ENCODE data around the gene TTC3. TPM values are rescaled to one million over a fixed set of nuclear protein-coding genes. Genes with fewer than 3 reads are reported as not detected.

The TTC3 gene
- total and polyA plus RNA-seq, 2 of the 13 experiments (the other 11 are each of a cell fraction or from before 2014, with no cell fraction given) = 55.7 to 108 TPM

DNA sequence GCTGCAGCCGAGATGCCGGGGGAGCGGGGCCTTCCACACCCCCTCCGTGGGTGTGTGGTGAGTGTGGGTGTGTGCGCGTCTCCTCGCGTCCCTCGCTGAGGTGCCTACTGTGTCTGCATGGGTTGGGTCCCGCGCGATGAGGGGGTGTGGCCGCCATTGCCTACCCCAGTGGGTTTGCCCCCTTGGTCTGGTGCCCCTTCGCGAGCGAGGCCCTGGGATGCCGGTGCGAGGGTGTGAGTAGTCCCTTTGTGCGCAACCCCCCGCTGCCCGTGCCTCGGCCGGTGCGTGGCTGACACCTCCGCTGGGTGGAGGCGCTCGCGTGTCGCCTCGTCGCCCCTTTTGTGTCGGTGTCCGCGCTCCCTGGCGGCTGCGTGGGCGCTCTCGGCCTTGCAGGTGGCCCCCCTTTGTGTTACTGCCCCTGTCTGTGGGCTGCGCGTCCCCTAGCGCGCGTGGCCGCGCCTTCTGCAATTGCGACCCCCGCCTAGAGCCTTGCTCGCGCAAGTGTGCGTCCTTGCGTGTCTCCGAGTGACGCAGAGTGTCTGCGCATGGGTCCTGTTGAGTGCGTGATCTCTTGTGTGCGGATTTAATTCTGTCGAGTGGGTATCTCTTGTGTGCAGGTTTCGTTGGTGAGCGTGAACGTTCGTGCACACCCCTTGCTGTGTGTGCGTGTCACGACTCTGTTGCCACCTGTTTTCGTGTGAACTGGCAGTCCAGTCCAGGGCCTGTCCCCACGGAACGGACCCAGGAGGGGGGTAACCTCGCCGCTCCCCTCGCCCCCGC, 553 bp downstream of the TTC3 start (continued):
- TF ChIP-seq KLF13 (CRISPR knock-in tag; IDR thresholded peaks at IDR 0.05) (0 out of 2 replicates have a peak, but pooled peaks have one; percentile 60), ZKSCAN1 (IDR thresholded peaks at IDR 0.05; ENCODE audit: low read length) (no peak), MEF2D (CRISPR knock-in tag; IDR thresholded peaks at IDR 0.05) (no peak), TAF15 (IDR thresholded peaks at IDR 0.05; ENCODE audit: low read depth, low read length, poor library complexity, severe bottlenecking) (peak; percentile 34), ZNF549 (CRISPR knock-in tag; IDR thresholded peaks at IDR 0.05) (no peak), ZNF839 (CRISPR knock-in tag; IDR thresholded peaks at IDR 0.05; ENCODE audit: borderline replicate concordance) (no peak; the same call in 1 of the 2 replicates)
- TF ChIP-seq, protein P1, sequence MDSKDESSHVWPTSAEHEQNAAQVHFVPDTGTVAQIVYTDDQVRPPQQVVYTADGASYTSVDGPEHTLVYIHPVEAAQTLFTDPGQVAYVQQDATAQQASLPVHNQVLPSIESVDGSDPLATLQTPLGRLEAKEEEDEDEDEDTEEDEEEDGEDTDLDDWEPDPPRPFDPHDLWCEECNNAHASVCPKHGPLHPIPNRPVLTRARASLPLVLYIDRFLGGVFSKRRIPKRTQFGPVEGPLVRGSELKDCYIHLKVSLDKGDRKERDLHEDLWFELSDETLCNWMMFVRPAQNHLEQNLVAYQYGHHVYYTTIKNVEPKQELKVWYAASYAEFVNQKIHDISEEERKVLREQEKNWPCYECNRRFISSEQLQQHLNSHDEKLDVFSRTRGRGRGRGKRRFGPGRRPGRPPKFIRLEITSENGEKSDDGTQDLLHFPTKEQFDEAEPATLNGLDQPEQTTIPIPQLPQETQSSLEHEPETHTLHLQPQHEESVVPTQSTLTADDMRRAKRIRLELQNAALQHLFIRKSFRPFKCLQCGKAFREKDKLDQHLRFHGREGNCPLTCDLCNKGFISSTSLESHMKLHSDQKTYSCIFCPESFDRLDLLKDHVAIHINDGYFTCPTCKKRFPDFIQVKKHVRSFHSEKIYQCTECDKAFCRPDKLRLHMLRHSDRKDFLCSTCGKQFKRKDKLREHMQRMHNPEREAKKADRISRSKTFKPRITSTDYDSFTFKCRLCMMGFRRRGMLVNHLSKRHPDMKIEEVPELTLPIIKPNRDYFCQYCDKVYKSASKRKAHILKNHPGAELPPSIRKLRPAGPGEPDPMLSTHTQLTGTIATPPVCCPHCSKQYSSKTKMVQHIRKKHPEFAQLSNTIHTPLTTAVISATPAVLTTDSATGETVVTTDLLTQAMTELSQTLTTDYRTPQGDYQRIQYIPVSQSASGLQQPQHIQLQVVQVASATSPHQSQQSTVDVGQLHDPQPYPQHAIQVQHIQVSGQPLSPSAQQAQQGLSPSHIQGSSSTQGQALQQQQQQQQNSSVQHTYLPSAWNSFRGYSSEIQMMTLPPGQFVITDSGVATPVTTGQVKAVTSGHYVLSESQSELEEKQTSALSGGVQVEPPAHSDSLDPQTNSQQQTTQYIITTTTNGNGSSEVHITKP (CRISPR knock-in tag; IDR thresholded peaks at IDR 0.05; ENCODE audit: low read depth) = 0 out of 2 replicates have a peak, but pooled peaks have one; percentile 7
- TF ChIP-seq, protein P2, sequence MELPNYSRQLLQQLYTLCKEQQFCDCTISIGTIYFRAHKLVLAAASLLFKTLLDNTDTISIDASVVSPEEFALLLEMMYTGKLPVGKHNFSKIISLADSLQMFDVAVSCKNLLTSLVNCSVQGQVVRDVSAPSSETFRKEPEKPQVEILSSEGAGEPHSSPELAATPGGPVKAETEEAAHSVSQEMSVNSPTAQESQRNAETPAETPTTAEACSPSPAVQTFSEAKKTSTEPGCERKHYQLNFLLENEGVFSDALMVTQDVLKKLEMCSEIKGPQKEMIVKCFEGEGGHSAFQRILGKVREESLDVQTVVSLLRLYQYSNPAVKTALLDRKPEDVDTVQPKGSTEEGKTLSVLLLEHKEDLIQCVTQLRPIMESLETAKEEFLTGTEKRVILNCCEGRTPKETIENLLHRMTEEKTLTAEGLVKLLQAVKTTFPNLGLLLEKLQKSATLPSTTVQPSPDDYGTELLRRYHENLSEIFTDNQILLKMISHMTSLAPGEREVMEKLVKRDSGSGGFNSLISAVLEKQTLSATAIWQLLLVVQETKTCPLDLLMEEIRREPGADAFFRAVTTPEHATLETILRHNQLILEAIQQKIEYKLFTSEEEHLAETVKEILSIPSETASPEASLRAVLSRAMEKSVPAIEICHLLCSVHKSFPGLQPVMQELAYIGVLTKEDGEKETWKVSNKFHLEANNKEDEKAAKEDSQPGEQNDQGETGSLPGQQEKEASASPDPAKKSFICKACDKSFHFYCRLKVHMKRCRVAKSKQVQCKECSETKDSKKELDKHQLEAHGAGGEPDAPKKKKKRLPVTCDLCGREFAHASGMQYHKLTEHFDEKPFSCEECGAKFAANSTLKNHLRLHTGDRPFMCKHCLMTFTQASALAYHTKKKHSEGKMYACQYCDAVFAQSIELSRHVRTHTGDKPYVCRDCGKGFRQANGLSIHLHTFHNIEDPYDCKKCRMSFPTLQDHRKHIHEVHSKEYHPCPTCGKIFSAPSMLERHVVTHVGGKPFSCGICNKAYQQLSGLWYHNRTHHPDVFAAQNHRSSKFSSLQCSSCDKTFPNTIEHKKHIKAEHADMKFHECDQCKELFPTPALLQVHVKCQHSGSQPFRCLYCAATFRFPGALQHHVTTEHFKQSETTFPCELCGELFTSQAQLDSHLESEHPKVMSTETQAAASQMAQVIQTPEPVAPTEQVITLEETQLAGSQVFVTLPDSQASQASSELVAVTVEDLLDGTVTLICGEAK (IDR thresholded peaks at IDR 0.05) = no peak
- TF ChIP-seq, protein P2 (CRISPR knock-in tag; IDR thresholded peaks at IDR 0.05) = peak; percentile 39; the same call in 1 of the 2 replicates
- TF ChIP-seq, protein P3, sequence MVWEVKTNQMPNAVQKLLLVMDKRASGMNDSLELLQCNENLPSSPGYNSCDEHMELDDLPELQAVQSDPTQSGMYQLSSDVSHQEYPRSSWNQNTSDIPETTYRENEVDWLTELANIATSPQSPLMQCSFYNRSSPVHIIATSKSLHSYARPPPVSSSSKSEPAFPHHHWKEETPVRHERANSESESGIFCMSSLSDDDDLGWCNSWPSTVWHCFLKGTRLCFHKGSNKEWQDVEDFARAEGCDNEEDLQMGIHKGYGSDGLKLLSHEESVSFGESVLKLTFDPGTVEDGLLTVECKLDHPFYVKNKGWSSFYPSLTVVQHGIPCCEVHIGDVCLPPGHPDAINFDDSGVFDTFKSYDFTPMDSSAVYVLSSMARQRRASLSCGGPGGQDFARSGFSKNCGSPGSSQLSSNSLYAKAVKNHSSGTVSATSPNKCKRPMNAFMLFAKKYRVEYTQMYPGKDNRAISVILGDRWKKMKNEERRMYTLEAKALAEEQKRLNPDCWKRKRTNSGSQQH (CRISPR knock-in tag; IDR thresholded peaks at IDR 0.05; ENCODE audit: low read depth) = peak; percentile 24; the same call in 1 of the 2 replicates
- TF ChIP-seq, protein P4, sequence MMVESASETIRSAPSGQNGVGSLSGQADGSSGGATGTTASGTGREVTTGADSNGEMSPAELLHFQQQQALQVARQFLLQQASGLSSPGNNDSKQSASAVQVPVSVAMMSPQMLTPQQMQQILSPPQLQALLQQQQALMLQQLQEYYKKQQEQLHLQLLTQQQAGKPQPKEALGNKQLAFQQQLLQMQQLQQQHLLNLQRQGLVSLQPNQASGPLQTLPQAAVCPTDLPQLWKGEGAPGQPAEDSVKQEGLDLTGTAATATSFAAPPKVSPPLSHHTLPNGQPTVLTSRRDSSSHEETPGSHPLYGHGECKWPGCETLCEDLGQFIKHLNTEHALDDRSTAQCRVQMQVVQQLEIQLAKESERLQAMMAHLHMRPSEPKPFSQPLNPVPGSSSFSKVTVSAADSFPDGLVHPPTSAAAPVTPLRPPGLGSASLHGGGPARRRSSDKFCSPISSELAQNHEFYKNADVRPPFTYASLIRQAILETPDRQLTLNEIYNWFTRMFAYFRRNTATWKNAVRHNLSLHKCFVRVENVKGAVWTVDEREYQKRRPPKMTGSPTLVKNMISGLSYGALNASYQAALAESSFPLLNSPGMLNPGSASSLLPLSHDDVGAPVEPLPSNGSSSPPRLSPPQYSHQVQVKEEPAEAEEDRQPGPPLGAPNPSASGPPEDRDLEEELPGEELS (CRISPR knock-in tag; IDR thresholded peaks at IDR 0.05) = peak; percentile 38; the same call in 1 of the 2 replicates

Measured in HepG2 (cell line).